Activated naive CD4-positive, alpha-beta T cell treated with anti-CD3 and anti-CD28 coated beads, Interleukin-2, amount 50 U/mL, for 16 hours (primary cell): Measurements from ENCODE around the gene ETV6.
A peak's percentile ranks its signal among the peaks of the same experiment; 100 is the strongest.
"Not testable (repeated sequence)": the region's sequence is repeated elsewhere in the genome, so short reads cannot be mapped to it uniquely, and the experiment has no call there.

Experiments used
- DNase-seq: peaks from one replicate; pipeline ENCODE4 v3.0.0-alpha.2; 2020

Gene ETV6

GRCh38 chr12:11897923-11898322 lies 248.4 kb downstream of the ETV6 start:
- no peak for DNase-seq

DNA sequence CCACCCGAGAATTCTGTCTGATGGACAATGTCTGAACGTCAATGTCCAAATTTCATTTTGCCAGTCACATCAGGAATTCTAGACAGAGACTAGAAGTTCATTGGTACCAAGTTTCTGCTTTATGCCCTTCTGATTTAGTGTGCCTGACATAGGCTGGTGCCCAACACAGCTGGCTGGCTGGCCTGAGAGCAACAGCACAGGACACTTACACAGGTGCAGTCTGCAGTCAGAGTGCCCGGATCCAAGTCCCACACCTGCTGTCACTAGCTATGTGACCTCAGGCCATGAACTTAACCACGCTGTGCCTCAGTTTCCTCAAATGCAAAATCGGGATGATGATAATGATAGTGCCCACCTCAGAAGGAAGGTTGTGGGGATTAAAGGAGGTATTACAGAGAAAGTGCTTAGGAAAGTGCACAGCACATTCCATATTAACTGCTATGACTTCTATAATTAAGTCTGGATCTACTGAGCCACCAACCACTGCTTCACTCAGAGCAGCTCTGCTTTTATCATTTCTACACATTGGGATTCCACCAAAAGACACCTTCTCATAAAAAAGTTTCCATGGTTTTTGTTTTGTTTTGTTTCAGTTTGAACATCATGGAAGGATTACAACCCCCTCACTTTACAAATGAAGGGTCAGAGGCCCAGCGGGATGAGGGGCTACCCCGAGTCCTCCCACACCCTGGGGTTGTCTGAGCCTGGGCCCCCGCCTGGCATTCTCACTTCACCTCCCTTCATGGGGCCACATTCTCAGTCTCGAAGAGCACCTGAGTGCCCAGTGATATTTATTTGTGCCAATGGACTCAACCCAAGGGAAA lies 252.4 kb downstream of the ETV6 start:
- DNase-seq = peak; percentile 24

DNA sequence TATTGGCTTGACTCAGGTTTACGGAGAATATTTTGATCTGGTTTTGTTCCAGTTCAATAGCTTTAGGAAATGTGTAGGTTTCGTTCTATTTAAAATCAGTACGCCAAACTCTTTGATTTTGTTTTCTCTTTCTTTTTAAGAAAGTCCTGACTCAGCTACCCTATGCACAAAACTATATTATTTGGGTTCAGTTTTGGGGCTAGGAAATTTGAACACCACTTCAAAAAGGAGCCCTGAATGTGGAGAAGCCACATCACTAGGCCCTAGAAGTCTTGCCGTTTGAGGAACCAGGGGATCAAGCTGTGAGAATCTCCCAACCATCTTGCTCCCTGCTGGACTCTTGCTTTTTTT lies 253.0 kb downstream of the ETV6 start:
- no peak for DNase-seq

DNA sequence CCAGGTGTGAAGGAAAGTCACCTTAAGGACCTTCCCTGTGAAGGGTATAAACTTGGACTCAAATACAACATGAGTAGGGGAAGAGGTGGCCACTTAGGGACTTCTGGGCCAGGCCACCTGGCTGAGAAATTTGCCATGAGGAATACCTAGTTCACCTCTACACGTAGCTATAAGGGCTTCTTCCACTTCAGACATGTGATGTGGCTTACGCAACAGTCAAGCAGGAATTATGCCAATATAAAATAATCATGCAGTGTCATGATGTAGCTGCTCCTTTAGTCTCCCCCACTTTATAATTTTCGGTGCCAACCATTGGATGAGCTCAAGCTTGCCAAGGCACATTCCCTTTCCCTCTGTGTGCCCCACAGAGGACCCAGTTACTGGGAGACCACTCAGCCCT lies 254.7 kb downstream of the ETV6 start:
- DNase-seq = no peak

DNA sequence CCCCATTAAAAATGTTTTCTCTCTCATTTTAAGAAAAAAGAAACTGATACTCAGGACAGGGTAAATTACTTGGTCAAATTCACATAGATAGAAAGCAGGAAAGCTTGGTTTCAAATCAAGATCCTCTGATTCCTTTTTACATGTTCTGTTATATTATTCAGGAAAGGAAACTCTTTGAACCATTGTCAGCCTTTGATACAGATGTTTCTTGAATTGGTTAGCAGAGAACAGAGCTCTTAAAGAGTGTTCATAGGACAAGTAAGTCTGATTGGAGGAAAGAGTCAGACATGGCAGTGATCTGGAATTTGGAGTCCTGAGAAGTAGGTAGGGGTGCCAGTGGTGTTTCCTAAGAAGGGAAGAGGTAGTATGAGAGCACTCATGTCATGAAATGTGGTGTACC lies 256.1 kb downstream of the ETV6 start:
- DNase-seq = no peak

DNA sequence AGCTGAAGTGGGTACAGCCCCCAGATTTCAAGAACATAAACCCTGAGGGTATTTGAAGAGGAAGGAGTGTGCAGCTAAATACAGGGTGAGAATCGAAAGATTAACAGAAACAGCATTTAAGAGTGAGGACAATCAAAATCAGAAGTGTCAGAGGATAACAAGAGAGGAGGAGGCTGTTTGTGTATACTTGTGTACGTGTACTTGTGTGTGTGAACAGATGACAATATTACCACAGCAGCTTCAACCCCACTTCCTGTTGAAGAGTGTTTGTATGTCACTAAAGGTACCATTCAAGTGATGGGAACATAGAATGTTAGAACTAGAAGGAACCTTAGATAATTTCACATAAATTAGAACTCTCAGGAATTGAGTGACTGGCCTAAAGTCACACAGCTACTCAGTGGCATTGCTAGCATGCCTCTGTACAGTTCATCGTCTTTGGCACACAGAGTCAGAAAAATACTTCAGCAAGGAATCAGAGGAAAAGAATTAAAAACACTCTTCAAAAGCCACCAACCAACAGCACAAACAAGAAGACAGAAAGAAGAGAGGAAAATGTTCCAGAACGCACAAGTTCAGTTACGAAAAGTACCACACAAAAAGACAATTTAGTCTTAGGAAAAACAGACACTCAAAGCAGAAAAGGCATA lies 256.9 kb downstream of the ETV6 start:
- DNase-seq = no peak

GRCh38 chr12:11907625-11908024 lies 258.2 kb downstream of the ETV6 start:
- no peak for DNase-seq

DNA sequence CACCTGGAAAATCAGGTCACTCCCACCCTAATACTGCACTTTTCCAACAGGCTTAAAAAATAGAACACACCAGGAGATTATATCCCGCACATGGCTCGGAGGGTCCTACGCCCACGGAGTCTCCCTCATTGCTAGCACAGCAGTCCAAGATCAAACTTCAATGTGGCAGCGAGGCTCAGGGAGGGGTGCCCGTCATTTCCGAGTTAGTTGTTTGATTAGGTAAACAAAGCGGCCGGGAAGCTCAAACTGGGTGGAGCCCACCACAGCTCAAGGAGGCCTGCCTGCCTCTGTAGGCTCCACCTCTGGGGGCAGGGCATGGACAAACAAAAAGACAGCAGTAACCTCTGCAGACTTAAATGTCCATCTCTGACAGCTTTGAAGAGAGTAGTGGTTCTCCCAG lies 259.9 kb downstream of the ETV6 start:
- DNase-seq = not testable (repeated sequence)

DNA sequence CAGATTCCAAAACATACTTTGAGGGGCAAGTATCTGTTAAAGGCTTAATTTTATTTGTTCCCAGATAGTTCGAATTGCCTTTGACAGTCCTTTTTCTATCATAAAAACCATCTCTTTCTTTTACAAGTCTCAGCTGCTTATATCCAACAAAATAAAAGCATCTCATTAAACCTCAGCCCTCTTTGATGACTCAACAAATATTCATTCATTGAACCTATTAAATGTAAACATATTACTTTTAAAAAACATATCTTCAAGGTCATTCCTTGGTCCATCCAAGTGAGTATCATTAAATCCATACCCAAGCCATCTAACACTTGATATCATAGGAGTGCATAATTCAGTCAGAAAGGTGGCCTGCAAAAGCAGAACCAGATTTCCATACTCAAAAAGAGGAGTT lies 266.6 kb downstream of the ETV6 start:
- DNase-seq = no peak

DNA sequence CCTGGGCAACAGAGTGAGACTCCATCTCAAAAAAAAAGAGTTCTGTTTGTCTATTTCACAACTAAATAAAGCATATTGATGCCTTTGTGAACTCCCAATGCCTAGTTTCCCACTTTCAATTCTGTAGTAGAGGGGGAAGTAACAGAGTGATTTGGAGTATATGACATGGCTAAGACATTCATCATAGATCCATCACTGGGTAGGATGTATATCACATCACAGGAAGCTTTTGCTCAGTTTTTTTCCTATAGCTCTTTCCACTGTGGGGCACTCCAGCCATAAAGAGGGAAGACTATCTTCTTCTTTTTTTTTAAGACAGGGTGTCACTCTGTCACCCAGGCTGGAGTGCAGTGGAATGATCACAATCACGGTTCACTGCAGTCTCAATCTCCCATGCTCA lies 267.3 kb downstream of the ETV6 start:
- no peak for DNase-seq

DNA sequence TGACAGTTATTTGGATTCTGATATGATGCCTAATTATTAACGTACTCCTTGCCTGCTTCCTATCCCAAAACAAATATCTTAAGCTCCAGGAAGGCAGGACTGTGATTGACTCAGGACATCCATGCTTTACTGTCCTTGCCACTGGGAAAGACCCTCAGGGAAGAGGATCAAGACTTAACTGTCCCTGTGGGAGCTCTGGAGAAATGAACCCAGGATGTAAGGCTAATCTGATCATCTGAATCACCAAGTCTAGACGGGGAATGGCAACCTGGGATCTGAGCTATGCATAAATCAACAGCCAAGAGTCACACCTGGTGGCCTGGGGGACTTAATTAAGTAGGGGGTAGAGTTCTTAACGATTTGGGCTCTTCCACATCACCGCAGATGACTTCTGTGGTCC lies 268.0 kb downstream of the ETV6 start:
- DNase-seq = no peak

GRCh38 chr12:11920231-11920630 lies 270.8 kb downstream of the ETV6 start:
- no peak for DNase-seq

DNA sequence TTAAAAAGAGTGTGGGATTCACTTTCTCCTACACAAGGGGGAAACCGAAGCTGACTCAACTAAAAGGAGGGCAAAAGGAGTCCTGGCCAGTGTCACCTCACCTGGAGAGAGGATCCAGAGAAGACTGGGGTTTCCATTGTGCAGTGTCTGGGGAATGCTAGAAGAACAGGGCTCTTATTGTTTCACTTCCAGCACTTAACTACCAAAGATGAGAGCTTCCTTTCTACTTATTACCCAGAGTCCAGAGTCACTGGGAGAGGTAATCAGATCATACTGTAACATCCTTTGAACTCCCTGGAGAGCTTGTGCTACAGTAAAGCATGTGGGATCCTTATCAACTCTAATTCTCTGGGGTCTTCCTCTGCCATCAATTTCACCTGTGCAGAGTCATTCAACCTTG lies 272.9 kb downstream of the ETV6 start:
- no peak for DNase-seq

DNA sequence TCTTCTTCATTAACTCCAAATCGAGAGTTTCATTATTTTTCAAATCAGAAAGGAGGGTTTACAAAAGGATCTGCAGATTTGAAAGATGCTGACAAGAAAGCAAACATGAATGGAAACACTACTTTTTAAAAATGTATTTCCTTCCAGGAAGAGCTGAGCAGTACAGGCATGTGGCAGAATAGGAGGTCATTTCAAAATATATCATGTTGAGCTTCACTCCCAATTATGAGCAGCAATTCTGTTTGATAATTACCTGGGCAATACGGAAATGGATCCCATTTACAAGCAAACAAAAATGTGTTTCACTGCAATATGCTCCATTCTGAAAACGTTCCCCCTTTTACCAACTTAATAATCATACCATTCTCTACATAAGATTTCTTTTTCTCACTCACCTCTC lies 273.6 kb downstream of the ETV6 start:
- DNase-seq = no peak

DNA sequence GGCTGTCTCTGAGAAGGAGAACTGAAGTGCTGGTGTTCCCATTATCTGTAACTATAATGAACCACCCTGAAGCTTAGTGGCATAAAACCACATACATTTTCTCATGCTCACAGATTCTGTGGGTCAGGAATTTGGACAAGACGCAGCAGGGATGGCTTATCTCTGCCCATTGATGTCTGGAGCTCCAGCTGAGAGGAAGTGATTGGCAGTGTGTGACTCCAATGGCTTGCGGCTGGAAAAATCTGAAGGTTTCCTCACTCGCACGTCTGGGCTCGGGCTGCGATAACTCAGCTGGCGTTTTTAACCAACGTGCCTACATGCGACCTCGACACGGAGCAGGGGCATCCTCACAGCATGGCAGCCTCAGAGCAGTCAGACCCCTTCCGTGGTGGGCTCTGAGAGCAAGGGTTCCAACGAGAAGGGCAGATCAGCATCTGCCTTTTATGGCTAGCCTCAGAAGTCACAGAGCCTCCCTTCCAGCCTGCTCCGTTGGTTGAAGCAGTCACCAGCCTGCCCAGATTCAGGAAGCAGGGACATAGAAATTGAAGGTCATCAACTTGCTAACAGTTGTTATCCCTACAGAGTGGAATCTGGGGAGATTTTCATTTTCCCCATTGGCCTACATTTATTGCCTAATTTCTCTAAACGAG lies 277.9 kb downstream of the ETV6 start:
- DNase-seq = no peak

GRCh38 chr12:11929714-11930113 lies 280.2 kb downstream of the ETV6 start:
- DNase-seq = no peak

- DNase-seq = no peak
Measured at GRCh38 chr12:11939223-11939622, 289.7 kb downstream of the ETV6 start.

DNA sequence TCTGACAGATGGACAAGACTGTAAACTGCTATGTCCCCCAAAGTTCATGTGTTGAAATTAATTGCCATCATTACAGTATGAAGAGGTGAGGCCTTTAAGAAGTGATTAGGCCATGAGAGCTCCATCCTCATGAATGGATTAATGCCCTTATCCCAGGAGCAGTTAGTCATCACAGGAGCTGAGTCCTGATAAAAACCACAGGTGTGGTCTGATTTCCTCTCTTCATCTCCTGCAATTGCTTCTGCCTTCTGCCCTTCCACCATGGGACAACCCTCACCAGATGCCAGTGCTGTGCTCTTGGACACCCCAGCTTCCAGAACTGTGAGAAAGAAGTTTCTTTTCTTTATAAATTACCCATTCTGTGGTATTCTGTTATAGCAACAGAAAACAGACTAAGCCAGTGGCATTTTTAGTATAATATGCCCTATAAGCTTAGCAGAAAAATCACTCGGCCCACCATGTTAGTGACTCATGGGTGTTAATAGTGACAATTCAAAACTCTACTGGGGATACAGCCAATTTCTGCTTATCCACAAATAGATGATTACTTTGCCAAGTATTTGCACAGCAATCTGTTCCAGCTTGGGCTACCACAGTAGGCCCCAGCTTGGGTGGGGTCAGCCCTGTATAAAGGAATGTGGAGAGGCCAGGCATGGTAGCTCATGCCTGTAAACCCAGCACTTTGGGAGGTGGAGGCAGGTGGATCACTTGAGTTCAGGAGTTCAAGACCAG lies 292.3 kb downstream of the ETV6 start:
- no peak for DNase-seq

GRCh38 chr12:11943919-11944700 lies 294.6 kb downstream of the ETV6 start:
- no peak for DNase-seq
